Measurements from ENCODE around the gene NDUFA12. TPM values are rescaled to one million over a fixed set of nuclear protein-coding genes. Genes with fewer than 3 reads are reported as not detected.

Gene NDUFA12
- total RNA-seq, 2 donors from 2014 or later = 378 to 472 TPM

DNA sequence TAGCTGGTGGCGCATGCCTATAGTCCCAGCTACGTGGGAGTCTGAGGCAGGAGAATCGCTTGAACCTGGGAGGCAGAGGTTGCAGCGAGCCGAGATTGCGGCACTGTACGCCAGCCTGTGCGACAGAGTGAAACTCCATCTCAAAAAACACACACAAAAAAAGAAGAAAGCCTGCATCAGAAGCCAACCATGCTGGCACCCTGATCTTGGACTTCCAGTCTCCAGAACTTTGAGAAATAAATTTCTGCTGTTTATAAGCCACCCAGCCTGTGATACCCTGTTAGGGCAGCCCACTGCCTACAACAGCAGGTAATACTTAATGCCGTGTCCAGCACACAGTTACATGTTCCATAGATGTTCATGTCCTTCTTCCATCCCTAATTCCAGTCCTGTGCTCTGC is 62.7 kb downstream of the NDUFA12 start:
- Histone ChIP-seq H3K9me3 (no peaks in the 10 kb centered on the region), H3K4me1 (peaks cover 0 to 20% of the 10 kb centered on the region in 2 donors), H3K4me3 (no peak overlapping the region), H3K27me3 (no peaks in the 10 kb centered on the region), H3K36me3 (no peaks in the 10 kb centered on the region), H3K27ac (peak overlapping the region; percentile 81 to 87)
- no peak for DNase-seq (ENCODE audit: low spot score)
- TF ChIP-seq, protein P1, sequence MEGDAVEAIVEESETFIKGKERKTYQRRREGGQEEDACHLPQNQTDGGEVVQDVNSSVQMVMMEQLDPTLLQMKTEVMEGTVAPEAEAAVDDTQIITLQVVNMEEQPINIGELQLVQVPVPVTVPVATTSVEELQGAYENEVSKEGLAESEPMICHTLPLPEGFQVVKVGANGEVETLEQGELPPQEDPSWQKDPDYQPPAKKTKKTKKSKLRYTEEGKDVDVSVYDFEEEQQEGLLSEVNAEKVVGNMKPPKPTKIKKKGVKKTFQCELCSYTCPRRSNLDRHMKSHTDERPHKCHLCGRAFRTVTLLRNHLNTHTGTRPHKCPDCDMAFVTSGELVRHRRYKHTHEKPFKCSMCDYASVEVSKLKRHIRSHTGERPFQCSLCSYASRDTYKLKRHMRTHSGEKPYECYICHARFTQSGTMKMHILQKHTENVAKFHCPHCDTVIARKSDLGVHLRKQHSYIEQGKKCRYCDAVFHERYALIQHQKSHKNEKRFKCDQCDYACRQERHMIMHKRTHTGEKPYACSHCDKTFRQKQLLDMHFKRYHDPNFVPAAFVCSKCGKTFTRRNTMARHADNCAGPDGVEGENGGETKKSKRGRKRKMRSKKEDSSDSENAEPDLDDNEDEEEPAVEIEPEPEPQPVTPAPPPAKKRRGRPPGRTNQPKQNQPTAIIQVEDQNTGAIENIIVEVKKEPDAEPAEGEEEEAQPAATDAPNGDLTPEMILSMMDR (IDR thresholded peaks at IDR 0.05) = no peak

DNA sequence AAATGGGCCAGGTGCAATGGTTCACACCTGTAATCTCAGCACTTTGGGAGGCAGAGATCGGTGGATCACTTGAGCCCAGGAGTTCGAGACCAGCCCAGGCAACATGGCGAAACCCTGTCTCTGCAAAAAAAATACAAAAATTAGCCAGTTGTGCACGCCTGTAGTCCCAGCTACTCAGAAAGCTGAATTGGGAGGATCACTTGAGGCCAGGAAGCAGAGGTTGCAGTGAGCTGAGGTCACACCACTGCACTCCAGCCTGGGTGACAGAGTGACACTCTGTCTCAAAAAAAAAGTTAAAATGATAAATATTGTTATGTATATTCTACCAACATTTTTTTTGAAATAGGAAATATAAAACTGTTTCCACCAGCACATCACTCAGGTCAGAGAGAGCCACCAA is 64.9 kb downstream of the NDUFA12 start:
- Histone ChIP-seq H3K4me1 (peaks cover 0 to 20% of the 10 kb centered on the region in 2 donors), H3K36me3 (no peaks in the 10 kb centered on the region), H3K27me3 (no peaks in the 10 kb centered on the region), H3K9me3 (no peaks in the 10 kb centered on the region), H3K27ac (peak overlapping the region; percentile 81 to 87), H3K4me3 (no peak overlapping the region)
- DNase-seq (ENCODE audit: low spot score) = no peak
- TF ChIP-seq, protein P1 (IDR thresholded peaks at IDR 0.05) = no peak

DNA sequence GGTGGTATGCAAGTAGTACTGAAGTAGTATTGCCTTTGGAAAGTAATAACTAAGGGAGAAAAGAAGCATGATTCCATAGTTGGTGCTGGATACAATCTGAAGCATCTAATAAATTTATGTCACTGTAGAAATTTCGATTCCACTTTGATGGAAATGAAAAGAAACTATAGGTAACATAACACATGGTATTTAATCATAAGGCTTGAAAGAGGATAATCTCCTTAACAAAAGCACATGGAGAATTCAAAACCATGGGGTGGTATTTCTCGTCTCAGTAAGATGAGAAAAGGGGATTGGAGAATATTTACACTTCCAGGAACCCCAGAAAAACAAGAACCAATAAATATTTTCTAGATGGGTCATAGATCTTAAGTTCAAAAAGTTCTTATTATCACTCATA is 72.7 kb downstream of the NDUFA12 start:
- H3K4me3 ChIP-seq = no peak overlapping the region
- H3K27ac ChIP-seq = no peak overlapping the region
- no peaks in the 10 kb centered on the region for H3K36me3 ChIP-seq
- H3K9me3 ChIP-seq = no peaks in the 10 kb centered on the region
- no peak for DNase-seq (ENCODE audit: low spot score)
- TF ChIP-seq, protein P1 (IDR thresholded peaks at IDR 0.05) = no peak
- no peaks in the 10 kb centered on the region for H3K4me1 ChIP-seq
- no peaks in the 10 kb centered on the region for H3K27me3 ChIP-seq

DNA sequence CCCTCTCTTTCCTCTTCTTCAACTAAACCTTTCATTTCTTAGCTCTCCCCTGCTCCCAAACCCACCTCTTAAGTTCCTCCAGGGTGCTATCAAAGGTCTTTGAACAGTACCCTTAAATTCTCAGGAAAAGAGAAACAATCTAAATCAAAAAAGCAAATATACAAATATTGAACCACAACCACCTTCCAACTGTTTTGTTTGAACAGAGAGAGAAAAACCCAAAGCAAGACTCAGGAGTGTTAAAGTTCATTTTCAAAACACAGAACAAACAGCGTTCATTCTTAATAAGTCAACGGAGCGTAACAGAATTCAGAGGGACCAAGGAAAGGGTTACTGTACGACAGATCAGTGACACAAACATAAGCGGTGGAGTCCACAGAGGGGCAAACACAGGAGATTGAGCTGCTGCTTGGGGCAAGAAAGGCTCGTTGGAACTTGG is 73.3 kb downstream of the NDUFA12 start:
- Histone ChIP-seq H3K9me3 (no peaks in the 10 kb centered on the region), H3K4me1 (no peaks in the 10 kb centered on the region), H3K27me3 (no peaks in the 10 kb centered on the region), H3K36me3 (no peaks in the 10 kb centered on the region), H3K4me3 (no peak overlapping the region), H3K27ac (no peak overlapping the region)
- TF ChIP-seq, protein P1 (IDR thresholded peaks at IDR 0.05) = no peak
- no peak for DNase-seq (ENCODE audit: low spot score)

DNA sequence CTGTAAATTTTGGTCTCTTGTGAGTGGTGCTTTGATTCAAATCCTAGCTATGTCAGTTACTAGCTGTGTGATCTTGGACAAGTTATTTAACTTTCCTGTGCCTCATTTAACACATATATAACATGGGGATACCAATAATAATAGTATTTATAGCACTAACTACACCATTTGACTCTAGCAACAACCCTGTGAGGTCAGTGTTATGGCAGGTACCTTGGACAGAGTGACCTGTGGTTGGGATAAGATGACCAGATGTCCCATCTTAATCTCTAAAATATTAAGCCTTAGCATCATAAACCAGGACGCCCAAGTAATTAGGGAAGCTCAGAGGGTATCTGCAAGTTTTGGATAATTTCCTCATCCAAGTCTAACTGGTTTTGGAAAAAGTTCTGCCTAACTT is 73.7 kb downstream of the NDUFA12 start:
- Histone ChIP-seq H3K27ac (no peak overlapping the region), H3K27me3 (no peaks in the 10 kb centered on the region), H3K4me3 (no peak overlapping the region), H3K36me3 (no peaks in the 10 kb centered on the region), H3K4me1 (no peaks in the 10 kb centered on the region), H3K9me3 (no peaks in the 10 kb centered on the region)
- DNase-seq (ENCODE audit: low spot score) = no peak
- TF ChIP-seq, protein P1 (IDR thresholded peaks at IDR 0.05) = no peak

DNA sequence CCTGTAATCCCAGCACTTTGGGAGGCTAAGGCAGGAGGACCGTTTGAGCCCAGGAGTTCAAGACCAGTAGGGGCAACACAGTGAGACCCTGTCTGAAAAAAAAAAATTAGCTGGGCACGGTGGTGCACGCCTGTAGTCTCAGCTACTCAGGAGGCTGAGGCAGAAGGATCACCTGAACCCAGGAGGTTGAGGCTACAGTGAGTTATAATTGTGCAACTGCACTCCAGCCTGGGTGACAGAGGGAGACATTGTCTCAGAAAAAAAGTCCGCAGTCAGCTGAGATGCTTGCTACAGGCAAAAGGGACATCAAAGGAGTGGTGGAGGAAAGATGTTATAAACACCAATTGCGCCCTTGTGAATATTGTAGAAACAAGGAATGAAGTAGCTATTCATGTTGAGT is 77.8 kb downstream of the NDUFA12 start:
- Histone ChIP-seq H3K4me1 (no peaks in the 10 kb centered on the region), H3K27me3 (no peaks in the 10 kb centered on the region), H3K4me3 (no peak overlapping the region), H3K36me3 (no peaks in the 10 kb centered on the region), H3K9me3 (no peaks in the 10 kb centered on the region), H3K27ac (no peak overlapping the region)
- TF ChIP-seq, protein P1 (IDR thresholded peaks at IDR 0.05) = no peak
- no peak for DNase-seq (ENCODE audit: low spot score)
